Stimulated activated naive CD8-positive, alpha-beta T cell treated with anti-CD3 and anti-CD28 coated beads, Interleukin-15, Interleukin-2, amounts not matched to agents 100 ng/mL and 50 ng/mL, for 24 hours (primary cell): ENCODE results near the gene MSI2.

Experiments
- H3K27ac Mint-ChIP-seq: one replicate; pipeline ENCODE4 v1.8.0; 2021; ENCODE audit warnings: mild to moderate bottlenecking, mixed read lengths
- H3K27me3 Mint-ChIP-seq: one replicate; pipeline ENCODE4 v1.8.0; 2021; ENCODE audit warnings: mixed read lengths
- H3K36me3 Mint-ChIP-seq: one replicate; pipeline ENCODE4 v1.8.0; 2021; ENCODE audit warnings: low read depth, mixed read lengths
- H3K4me1 Mint-ChIP-seq: one replicate; pipeline ENCODE4 v1.8.0; 2021; ENCODE audit warnings: low read depth, mixed read lengths
- H3K4me3 Mint-ChIP-seq: one replicate; pipeline ENCODE4 v1.8.0; 2021; ENCODE audit warnings: mild to moderate bottlenecking, mixed read lengths
- H3K9me3 Mint-ChIP-seq: one replicate; pipeline ENCODE4 v1.8.0; 2021; ENCODE audit warnings: mixed read lengths

The MSI2 gene

DNA sequence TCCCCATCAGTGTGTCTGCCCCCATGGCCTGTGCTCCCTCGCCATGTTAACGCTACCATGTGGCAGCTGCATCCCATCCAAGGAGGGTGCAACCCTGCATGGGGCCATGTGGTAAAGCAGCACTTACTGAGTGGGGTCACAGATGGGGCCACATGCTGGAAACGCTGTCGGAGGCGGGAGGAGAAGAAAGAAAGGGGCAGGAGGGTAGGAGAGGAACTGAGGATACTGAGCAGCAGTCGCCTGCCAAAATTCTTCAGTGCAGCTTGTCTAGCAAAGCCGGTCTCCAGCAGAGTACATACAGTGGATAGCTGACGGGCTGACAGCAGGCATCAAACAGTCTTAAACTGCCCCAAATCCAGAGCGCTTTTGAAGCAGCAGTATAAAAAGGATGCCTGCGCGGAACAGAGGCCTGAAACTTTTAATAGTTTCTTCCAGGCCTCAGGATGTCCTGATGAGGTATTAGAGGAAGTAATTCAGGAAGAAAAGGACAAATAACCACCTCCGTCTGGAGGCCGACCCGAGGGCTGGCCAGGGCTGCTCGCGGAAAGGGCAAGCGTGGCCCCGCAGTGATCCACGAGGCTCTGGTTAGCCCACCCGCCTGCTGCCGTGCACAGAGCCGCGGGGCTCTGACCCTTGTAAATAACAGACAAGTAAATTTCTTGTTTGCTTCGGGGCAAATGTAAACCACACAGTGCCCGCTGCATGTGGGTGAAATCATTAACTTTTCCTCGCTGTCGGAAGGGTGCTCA lies 339.8 kb downstream of the MSI2 start:
- Mint-ChIP-seq H3K27me3 (no peaks in the 10 kb centered on the region), H3K27ac (peak overlapping the region; percentile 12), H3K9me3 (no peaks in the 10 kb centered on the region), H3K4me3 (no peak overlapping the region), H3K36me3 (peaks cover 11% of the 10 kb centered on the region), H3K4me1 (peaks cover 36% of the 10 kb centered on the region)

GRCh38 chr17:57597101-57597500 lies 340.8 kb downstream of the MSI2 start:
- Mint-ChIP-seq H3K27me3 (no peaks in the 10 kb centered on the region), H3K4me1 (peaks cover 46% of the 10 kb centered on the region), H3K9me3 (no peaks in the 10 kb centered on the region), H3K4me3 (no peak overlapping the region), H3K36me3 (peaks cover 11% of the 10 kb centered on the region), H3K27ac (peak overlapping the region; percentile 12)

DNA sequence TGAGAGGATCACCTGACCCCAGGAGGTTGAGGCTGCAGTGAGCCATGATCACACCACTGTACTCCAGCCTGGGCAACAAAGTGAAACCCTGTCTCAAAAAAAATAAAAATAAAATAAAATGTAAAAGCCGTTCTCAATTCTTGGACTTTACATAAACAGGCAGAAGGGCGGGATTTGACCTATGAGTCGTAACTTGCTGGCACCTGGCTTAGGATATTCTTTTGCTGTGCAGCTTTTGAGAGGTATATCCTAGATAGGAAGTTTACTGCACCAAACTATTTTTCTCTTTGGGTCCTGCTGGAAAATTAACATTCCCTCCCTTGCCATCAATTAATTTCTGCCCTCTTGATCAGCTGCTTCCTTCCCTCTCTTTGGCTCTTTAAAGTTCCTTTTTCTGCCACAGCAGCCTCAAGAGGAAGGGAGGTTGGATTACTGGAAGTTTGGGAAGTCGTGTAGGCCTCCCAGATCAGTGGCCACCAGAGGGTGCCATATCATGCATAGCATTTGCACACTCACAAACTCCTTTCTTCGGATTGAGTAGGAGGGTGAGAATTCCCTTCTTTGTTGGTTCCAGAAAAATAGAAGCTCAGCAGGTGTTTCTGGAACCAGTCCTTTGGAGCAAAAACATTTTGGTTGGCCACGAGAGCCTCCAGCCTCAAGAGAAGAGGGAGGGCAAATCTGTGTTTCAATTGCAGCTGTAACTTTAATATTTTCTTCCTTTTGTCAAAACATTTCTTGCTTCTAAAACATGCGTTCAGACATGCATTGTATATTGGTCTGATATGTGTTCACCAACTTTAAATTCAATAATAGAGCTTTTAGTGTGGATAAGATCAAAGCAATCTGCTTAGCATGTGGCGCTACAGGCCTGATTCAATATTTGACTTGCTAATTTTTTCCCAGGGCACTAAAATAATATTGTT lies 341.5 kb downstream of the MSI2 start:
- no peak overlapping the region for H3K4me3 Mint-ChIP-seq
- no peaks in the 10 kb centered on the region for H3K27me3 Mint-ChIP-seq
- peak overlapping the region; percentile 43 for H3K27ac Mint-ChIP-seq
- peaks cover 11% of the 10 kb centered on the region for H3K36me3 Mint-ChIP-seq
- no peaks in the 10 kb centered on the region for H3K9me3 Mint-ChIP-seq
- H3K4me1 Mint-ChIP-seq, result peaks cover 53% of the 10 kb centered on the region

GRCh38 chr17:57599271-57600045 lies 343.1 kb downstream of the MSI2 start:
- no peaks in the 10 kb centered on the region for H3K9me3 Mint-ChIP-seq
- H3K4me3 Mint-ChIP-seq, result peak overlapping the region; percentile 1
- peak overlapping the region; percentile 90 for H3K27ac Mint-ChIP-seq
- H3K4me1 Mint-ChIP-seq, result peaks cover 69% of the 10 kb centered on the region
- H3K27me3 Mint-ChIP-seq, result no peaks in the 10 kb centered on the region
- H3K36me3 Mint-ChIP-seq, result peaks cover 9% of the 10 kb centered on the region

GRCh38 chr17:57600074-57600473 lies 343.8 kb downstream of the MSI2 start:
- peaks cover 5% of the 10 kb centered on the region for H3K36me3 Mint-ChIP-seq
- H3K4me3 Mint-ChIP-seq, result peak overlapping the region; percentile 40
- no peaks in the 10 kb centered on the region for H3K9me3 Mint-ChIP-seq
- peaks cover 75% of the 10 kb centered on the region for H3K4me1 Mint-ChIP-seq
- H3K27ac Mint-ChIP-seq, result peak overlapping the region; percentile 90
- H3K27me3 Mint-ChIP-seq, result no peaks in the 10 kb centered on the region

- Mint-ChIP-seq H3K27ac (peak overlapping the region; percentile 47), H3K4me3 (no peak overlapping the region), H3K36me3 (peaks cover 5% of the 10 kb centered on the region), H3K4me1 (peaks cover 87% of the 10 kb centered on the region), H3K27me3 (no peaks in the 10 kb centered on the region), H3K9me3 (no peaks in the 10 kb centered on the region)
Observed at GRCh38 chr17:57601143-57601735, 344.9 kb downstream of the MSI2 start.

GRCh38 chr17:57602896-57603295 lies 346.6 kb downstream of the MSI2 start:
- peaks cover 5% of the 10 kb centered on the region for H3K36me3 Mint-ChIP-seq
- H3K4me1 Mint-ChIP-seq, result peaks cover 98% of the 10 kb centered on the region
- H3K27me3 Mint-ChIP-seq, result no peaks in the 10 kb centered on the region
- peak overlapping the region; percentile 98 for H3K27ac Mint-ChIP-seq
- no peak overlapping the region for H3K4me3 Mint-ChIP-seq
- H3K9me3 Mint-ChIP-seq, result no peaks in the 10 kb centered on the region

- Mint-ChIP-seq H3K27ac (peak overlapping the region; percentile 98), H3K4me3 (peak overlapping the region; percentile 72), H3K36me3 (peaks cover 5% of the 10 kb centered on the region), H3K27me3 (no peaks in the 10 kb centered on the region), H3K4me1 (peaks cover 95% of the 10 kb centered on the region), H3K9me3 (no peaks in the 10 kb centered on the region)
Observed at GRCh38 chr17:57603546-57603945, 347.2 kb downstream of the MSI2 start.

GRCh38 chr17:57603978-57604377 lies 347.7 kb downstream of the MSI2 start:
- Mint-ChIP-seq H3K4me1 (peaks cover 95% of the 10 kb centered on the region), H3K27ac (peak overlapping the region; percentile 98), H3K36me3 (peaks cover 5% of the 10 kb centered on the region), H3K4me3 (peak overlapping the region; percentile 72), H3K9me3 (no peaks in the 10 kb centered on the region), H3K27me3 (no peaks in the 10 kb centered on the region)

- Mint-ChIP-seq H3K4me1 (peaks cover 91% of the 10 kb centered on the region), H3K36me3 (peaks cover 5% of the 10 kb centered on the region), H3K4me3 (peak overlapping the region; percentile 72), H3K27ac (peak overlapping the region; percentile 98), H3K27me3 (no peaks in the 10 kb centered on the region), H3K9me3 (no peaks in the 10 kb centered on the region)
Observed at GRCh38 chr17:57604771-57605674, 348.7 kb downstream of the MSI2 start.

- H3K27me3 Mint-ChIP-seq, result no peaks in the 10 kb centered on the region
- peak overlapping the region; percentile 98 for H3K27ac Mint-ChIP-seq
- peak overlapping the region; percentile 72 for H3K4me3 Mint-ChIP-seq
- H3K4me1 Mint-ChIP-seq, result peaks cover 85% of the 10 kb centered on the region
- peaks cover 3% of the 10 kb centered on the region for H3K36me3 Mint-ChIP-seq
- H3K9me3 Mint-ChIP-seq, result no peaks in the 10 kb centered on the region
Observed at GRCh38 chr17:57605675-57606105, 349.4 kb downstream of the MSI2 start.

DNA sequence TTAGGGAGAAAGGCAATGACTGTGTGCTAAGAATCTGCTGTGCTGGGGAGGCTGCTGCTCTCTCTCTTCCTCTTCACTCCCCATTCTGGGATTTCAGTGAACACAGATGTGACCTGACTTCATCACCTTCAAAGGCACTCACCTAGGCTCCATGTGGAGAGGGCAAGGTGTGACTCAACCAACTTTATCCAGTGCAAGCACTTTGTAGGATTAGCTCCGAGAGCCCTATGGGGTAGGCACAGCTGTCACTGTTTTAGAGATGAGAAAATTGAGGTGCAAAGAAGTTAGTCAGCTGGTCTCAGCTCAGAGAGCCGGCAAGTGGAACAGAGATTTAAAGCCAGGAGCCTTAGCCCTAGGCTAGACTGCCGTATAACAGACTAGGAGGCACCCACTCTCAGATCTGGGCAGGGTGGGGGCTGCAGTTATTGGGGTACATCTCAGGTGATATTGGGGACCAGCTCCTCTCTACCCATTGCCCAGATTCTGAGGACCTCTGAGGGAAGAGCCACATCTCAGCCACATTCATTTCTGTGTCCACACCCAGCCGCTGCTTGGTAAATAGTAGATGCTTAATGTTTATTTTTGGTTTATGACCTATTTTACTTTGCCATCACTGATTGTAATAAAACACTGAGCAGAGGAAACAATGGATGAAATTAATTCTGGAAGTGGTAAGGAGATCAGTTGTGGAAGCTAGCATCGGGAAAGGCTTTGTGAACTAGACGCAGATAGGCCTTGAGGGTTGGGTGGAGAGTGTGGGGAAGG lies 350.0 kb downstream of the MSI2 start:
- H3K9me3 Mint-ChIP-seq, result no peaks in the 10 kb centered on the region
- H3K36me3 Mint-ChIP-seq, result no peaks in the 10 kb centered on the region
- peak overlapping the region; percentile 72 for H3K4me3 Mint-ChIP-seq
- no peaks in the 10 kb centered on the region for H3K27me3 Mint-ChIP-seq
- peaks cover 80% of the 10 kb centered on the region for H3K4me1 Mint-ChIP-seq
- peak overlapping the region; percentile 98 for H3K27ac Mint-ChIP-seq

- H3K4me1 Mint-ChIP-seq, result peaks cover 80% of the 10 kb centered on the region
- H3K27ac Mint-ChIP-seq, result peak overlapping the region; percentile 31
- H3K4me3 Mint-ChIP-seq, result no peak overlapping the region
- no peaks in the 10 kb centered on the region for H3K9me3 Mint-ChIP-seq
- no peaks in the 10 kb centered on the region for H3K36me3 Mint-ChIP-seq
- H3K27me3 Mint-ChIP-seq, result no peaks in the 10 kb centered on the region
Observed at GRCh38 chr17:57607553-57608120, 351.3 kb downstream of the MSI2 start.
